ENCODE data around the gene PLLP. TPM values are rescaled to one million over a fixed set of nuclear protein-coding genes. Genes with fewer than 3 reads are reported as not detected.
A peak's percentile ranks its signal among the peaks of the same experiment; 100 is the strongest.

The PLLP gene
- total RNA-seq, 4 donors from 2014 or later: 15.5 to 38.5 (median 31.5) TPM

DNA sequence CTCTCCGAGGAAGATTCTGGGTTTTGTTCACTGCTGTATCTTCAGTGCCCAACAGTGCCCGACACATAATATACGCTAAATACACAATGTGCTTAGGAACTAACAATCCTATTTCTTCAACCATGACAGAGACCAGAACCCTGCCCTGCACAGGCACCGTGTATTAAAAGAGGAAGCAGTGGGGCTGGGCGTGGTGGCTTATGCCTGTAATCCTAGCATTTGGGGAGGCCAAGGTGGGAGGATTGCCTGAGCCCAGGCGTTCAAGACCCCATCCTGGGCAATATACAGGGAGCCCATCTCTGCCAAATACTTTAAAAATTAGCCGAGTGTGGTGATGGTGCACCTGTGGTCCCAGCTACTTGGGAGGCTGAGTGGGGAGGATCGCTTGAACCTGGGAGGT lies 20.1 kb downstream of the PLLP start:
- Histone ChIP-seq H3K4me3 (no peak overlapping the region), H3K27ac (peak overlapping the region; percentile 53 to 92 (median 82)), H3K9me3 (no peaks in the 10 kb centered on the region), H3K27me3 (no peaks in the 10 kb centered on the region), H3K4me1 (peaks cover 30 to 100% (median 58%) of the 10 kb centered on the region in 3 donors), H3K36me3 (no peaks in the 10 kb centered on the region)
- no peak for DNase-seq
- TF ChIP-seq POLR2A (IDR thresholded peaks at IDR 0.05): no peak
- TF ChIP-seq, protein P1, sequence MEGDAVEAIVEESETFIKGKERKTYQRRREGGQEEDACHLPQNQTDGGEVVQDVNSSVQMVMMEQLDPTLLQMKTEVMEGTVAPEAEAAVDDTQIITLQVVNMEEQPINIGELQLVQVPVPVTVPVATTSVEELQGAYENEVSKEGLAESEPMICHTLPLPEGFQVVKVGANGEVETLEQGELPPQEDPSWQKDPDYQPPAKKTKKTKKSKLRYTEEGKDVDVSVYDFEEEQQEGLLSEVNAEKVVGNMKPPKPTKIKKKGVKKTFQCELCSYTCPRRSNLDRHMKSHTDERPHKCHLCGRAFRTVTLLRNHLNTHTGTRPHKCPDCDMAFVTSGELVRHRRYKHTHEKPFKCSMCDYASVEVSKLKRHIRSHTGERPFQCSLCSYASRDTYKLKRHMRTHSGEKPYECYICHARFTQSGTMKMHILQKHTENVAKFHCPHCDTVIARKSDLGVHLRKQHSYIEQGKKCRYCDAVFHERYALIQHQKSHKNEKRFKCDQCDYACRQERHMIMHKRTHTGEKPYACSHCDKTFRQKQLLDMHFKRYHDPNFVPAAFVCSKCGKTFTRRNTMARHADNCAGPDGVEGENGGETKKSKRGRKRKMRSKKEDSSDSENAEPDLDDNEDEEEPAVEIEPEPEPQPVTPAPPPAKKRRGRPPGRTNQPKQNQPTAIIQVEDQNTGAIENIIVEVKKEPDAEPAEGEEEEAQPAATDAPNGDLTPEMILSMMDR (IDR thresholded peaks at IDR 0.05): no peak
- 44 to 54% methylated on average over 5 to 7 of the region's 8 CpGs for WGBS, 2 donors
- intact Hi-C loops (cut with DNase I): no loop called here

DNA sequence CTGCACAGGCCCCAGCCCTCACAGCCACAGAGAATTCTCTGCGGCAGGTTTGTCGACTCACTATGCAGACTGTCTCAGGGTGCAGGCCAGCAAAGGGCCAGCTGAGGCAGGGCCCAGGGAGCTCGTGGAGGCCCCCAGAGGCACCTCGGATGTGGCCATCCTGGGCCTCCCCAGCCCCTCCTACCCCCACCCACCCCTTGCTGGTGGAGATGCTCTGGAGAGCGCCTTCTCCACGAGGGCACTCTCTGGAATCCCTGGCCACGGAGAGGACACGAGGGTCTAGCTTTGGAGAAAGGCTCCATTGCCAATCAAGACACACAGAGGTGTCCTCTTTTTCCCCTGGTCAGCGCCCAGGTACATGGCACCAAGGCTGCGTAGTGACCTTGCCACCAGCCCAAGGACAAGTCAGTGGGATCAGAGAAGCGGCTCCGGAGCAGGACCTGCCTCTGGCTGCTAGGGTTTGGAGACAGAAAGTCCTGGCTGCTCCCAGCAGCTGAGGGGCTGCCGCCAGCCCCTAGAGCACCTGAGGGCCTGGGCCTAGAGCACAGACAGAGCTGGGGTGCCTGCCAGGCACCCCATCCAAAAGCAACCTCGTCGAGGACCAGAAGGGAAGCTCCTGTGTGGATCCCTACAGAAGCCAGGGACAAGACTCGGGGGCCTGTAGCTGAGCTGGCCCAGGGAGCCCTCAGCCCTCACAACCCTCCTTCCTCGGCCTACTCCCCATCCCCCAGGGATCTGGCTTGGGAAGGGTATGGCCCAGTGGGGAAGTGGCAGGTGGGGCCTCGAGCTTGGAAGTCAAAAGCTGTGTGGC lies 20.7 kb downstream of the PLLP start:
- H3K4me1 ChIP-seq: peaks cover 30 to 99% (median 58%) of the 10 kb centered on the region in 3 donors
- WGBS, 2 donors: 0 to 81% methylated on average over 2 to 4 of the region's 18 CpGs

DNA sequence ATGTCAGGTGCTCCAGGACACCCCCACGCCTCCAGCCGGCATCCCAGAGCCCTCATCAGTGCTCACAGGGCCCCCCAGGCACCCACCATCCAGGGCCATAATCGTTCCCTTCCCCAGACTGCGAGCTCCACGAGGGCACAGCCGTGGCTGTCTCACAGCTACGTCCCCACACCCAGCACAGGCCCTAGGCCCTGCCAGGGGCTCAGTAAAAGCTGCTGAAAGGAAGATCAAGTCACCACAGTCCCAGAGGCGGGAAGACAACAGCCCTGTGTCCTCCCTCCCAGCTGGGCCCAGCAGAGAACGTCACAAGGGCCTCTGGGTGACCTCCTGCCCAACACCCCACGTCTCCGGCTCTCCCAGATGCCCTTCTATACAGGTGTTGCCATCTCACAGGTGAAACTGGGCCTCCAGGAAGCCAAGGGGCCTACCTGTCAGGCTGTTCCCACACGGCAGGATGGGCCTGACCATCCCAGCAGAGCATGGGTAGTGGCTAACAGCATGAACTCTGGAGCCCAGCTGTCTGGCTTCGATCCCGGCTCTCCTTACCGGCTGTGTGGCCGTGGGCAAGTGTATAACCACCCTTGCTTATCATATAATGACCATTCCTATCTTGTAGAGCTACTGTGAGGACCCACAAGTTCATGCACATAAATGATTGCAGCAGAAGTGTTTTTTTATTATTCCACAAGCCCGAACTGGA lies 21.5 kb downstream of the PLLP start:
- no peak for DNase-seq
- Histone ChIP-seq H3K27me3 (no peaks in the 10 kb centered on the region), H3K9me3 (no peaks in the 10 kb centered on the region), H3K36me3 (peaks cover 0 to 6% (median 0%) of the 10 kb centered on the region in 3 donors), H3K27ac (peak overlapping the region; percentile 53 to 92 (median 82)), H3K4me1 (peaks cover 30 to 96% (median 58%) of the 10 kb centered on the region in 3 donors), H3K4me3 (no peak overlapping the region)
- 37 to 70% methylated on average over 6 of the region's 17 CpGs for WGBS, 2 donors
- TF ChIP-seq POLR2A (IDR thresholded peaks at IDR 0.05): no peak
- TF ChIP-seq, protein P1 (IDR thresholded peaks at IDR 0.05): no peak
- intact Hi-C loops (cut with DNase I): no loop called here

More for the DNA sequence above, 20.7 kb downstream of the PLLP start:
- Histone ChIP-seq H3K9me3 (no peaks in the 10 kb centered on the region), H3K36me3 (no peaks in the 10 kb centered on the region), H3K27ac (peak overlapping the region; percentile 53 to 92 (median 82)), H3K4me3 (no peak overlapping the region), H3K27me3 (no peaks in the 10 kb centered on the region)
- no peak for DNase-seq
- TF ChIP-seq, protein P1 (IDR thresholded peaks at IDR 0.05): no peak
- TF ChIP-seq POLR2A (IDR thresholded peaks at IDR 0.05): no peak
- intact Hi-C loops (cut with DNase I): no loop called here

GRCh38 chr16:57261806-57262205 lies 22.7 kb downstream of the PLLP start:
- H3K4me1 ChIP-seq: peaks cover 30 to 96% (median 54%) of the 10 kb centered on the region in 3 donors
- H3K27me3 ChIP-seq: no peaks in the 10 kb centered on the region
- TF ChIP-seq, protein P1 (IDR thresholded peaks at IDR 0.05): no peak
- no peak for TF ChIP-seq POLR2A (IDR thresholded peaks at IDR 0.05)
- H3K9me3 ChIP-seq: no peaks in the 10 kb centered on the region
- H3K36me3 ChIP-seq: peaks cover 0 to 18% (median 0%) of the 10 kb centered on the region in 3 donors
- intact Hi-C loops (cut with DNase I): no loop called here
- DNase-seq: no peak
- peak overlapping the region in 3 of 4 donors; percentile 82 to 92 (median 87) for H3K27ac ChIP-seq
- no peak overlapping the region for H3K4me3 ChIP-seq
- 93% methylated on average over 2 of the region's 9 CpGs; no CpG with 5 or more reads in 1 of the 2 donors for WGBS, 2 donors

Measured in esophagus squamous epithelium (tissue), 5 donors.